ENCODE measurements around the gene CD163.

DNA sequence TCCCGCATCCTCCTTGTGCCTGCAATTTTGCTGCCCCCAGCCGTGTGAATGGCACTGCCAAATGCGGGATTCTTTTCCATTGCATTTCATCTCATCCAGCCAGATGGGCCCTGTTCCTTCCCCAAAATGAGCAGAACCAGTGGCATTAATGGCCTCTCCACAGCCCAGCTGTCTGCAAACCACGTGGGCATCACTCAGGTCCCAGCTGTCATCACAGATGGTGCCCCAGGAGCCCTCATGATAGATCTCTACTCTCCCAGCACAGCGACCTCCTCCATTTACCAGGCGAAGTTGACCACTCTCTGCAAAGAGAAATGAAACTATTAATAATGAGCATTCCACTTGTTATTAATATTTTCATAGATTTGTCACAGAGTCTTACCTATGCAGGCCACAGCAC is 17.1 kb downstream of the CD163 start:
- TF ChIP-seq, protein P1, sequence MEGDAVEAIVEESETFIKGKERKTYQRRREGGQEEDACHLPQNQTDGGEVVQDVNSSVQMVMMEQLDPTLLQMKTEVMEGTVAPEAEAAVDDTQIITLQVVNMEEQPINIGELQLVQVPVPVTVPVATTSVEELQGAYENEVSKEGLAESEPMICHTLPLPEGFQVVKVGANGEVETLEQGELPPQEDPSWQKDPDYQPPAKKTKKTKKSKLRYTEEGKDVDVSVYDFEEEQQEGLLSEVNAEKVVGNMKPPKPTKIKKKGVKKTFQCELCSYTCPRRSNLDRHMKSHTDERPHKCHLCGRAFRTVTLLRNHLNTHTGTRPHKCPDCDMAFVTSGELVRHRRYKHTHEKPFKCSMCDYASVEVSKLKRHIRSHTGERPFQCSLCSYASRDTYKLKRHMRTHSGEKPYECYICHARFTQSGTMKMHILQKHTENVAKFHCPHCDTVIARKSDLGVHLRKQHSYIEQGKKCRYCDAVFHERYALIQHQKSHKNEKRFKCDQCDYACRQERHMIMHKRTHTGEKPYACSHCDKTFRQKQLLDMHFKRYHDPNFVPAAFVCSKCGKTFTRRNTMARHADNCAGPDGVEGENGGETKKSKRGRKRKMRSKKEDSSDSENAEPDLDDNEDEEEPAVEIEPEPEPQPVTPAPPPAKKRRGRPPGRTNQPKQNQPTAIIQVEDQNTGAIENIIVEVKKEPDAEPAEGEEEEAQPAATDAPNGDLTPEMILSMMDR (IDR thresholded peaks at IDR 0.05) = no peak
- no peak for TF ChIP-seq POLR2AphosphoS5 (IDR thresholded peaks at IDR 0.05)

Data from stomach (tissue), 4 donors.